ENCODE measurements around the gene IGSF3.
"Not testable (repeated sequence)": the region's sequence is repeated elsewhere in the genome, so short reads cannot be mapped to it uniquely, and the experiment has no call there.

IGSF3 gene

DNA sequence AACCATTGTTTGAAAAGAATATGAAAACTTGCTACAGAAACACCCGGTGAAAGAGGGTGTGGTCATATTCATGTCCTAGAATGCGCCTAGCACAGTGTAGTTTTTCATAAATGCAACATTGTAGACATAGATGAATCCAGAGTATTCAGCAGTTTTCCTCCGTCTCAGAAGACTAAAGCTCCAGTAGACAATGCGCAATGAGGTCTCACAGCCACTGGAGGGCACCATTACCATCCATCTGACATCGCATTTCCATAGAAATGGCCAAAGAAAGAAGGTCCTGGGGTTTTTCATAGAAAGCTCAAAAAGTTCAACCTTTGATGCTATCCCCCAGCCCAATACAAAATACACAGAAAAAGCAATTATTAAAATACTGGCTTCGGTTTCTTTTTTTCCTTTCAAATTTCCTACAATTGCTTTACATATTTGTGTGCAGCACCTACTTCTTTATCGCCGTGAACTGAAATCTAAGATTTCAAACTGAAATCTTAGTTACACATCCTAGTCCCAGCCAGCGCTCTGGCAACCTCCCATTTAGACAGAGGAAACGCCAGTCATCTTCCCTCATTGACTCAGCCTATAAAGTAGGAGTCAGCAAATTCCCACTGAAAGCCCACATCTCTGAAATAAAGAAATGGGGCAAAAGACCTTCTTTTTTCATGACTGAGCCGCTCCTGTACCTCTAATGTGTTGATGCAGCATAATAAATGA lies 92.8 kb downstream of the IGSF3 start:
- DNase-seq (ENCODE audit: low spot score) = peak; percentile 67

DNA sequence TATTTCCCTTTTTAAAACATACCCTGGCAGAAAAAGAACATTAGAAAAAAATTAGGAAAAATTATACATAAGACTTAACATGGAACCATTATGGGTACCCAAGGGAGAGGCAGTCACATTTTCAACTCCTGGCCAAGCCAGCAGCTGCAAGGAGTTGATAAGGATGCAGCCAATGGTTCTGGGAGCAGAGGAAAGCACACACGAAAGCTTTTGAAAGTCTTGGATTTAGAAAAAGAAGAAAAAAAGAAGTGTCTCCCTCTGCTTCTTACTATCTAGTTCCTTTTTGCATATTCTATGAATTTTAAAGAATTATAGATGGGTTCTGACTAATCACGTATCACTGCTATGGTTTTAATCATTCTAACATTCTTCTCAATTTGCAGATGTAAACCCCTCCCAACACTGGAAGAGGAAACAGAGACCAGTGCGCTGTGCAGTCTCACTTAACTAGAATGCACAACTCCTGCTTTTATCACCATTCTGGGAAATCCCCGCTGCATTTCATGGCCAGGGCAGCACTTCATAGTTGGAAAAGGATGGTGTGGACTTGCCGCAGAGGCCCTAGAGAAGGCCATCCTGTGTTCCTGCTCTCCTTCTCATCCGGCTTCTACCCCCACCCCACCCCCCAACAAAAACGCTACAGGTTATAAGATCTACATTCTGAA lies 94.0 kb downstream of the IGSF3 start:
- DNase-seq (ENCODE audit: low spot score) = no peak

DNA sequence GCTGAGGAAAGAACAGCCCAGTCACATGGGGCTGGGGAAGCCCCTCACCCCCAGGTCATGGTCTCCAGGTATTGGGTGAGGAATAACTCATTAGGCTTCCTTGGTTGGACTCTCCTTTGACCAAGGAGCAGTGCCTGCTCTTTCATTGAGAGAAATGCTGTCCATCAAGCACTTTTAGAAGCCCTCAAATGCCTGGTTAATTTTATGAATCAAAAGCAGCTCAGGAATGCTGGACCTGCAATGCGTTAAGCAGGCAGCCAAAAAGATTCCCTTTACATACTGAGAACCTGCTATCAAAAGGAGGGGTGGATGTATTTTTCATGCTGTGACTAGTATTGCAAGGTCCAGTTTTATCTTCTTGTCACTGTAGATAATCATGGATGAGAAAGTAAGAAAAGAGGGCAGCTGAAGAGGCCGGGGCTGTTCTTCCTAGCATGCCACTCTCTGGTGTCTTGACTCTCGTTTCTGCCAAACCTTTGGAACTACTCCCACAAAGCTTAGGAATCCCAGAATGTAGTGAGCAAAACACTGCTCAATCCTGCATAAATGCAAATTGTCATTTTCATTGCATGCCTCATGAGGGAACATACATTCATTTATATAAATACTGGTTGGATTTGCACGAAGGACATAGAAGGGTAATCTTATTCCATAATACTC lies 94.6 kb downstream of the IGSF3 start:
- DNase-seq (ENCODE audit: low spot score) = no peak

DNA sequence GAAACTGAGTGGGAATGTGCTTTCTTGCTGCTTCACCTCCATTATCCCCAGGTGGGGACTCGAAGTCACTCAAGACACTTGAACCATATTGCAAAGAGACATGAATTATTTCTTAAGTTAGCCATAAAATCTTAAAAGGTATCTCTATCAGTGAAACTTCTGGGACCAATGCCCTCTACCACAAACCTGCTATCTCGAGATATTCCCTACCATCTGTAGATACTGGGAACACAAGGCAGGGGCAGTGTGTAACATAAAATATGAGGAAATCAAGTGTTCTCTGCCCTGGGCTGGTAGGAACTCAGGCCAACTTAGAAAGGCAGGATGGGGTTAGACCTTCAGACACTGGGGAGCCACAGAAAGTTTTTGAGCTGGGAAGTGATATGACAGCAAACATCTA lies 95.4 kb downstream of the IGSF3 start:
- DNase-seq (ENCODE audit: low spot score) = no peak

DNA sequence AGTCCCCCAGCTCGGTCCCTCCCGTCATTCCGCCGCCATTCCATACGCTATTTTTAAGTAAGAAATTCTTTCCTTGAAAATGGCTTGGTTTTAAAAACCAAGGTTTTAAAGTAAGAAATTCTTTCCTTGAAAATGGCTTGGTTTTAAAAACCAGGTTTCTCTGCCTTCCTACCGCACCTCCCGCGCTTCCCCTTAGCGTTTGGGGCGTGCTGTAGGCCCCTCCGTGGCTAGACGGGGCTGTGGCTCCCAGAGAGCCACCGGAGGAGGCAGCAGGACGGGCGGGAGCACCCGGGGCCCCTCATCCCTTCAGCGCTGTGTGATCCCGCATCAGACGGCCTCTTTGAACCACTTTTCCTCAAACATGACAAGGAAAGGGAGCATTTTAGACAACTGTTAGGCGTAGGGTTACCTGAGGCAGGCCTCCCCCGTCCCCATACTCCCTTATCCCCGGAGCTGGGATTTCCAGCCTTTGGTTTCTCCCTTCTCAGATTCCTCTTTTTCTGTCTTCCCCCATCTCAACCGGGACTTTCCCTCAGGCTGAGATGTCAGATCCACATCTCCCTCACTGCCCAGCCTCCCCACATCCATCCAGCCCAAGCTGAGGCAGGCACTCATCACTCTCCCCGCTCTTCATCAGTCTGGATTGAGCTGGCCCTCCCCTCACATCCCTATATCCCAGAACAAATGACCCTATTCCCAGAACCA lies 96.2 kb downstream of the IGSF3 start:
- no peak for DNase-seq (ENCODE audit: low spot score)

DNA sequence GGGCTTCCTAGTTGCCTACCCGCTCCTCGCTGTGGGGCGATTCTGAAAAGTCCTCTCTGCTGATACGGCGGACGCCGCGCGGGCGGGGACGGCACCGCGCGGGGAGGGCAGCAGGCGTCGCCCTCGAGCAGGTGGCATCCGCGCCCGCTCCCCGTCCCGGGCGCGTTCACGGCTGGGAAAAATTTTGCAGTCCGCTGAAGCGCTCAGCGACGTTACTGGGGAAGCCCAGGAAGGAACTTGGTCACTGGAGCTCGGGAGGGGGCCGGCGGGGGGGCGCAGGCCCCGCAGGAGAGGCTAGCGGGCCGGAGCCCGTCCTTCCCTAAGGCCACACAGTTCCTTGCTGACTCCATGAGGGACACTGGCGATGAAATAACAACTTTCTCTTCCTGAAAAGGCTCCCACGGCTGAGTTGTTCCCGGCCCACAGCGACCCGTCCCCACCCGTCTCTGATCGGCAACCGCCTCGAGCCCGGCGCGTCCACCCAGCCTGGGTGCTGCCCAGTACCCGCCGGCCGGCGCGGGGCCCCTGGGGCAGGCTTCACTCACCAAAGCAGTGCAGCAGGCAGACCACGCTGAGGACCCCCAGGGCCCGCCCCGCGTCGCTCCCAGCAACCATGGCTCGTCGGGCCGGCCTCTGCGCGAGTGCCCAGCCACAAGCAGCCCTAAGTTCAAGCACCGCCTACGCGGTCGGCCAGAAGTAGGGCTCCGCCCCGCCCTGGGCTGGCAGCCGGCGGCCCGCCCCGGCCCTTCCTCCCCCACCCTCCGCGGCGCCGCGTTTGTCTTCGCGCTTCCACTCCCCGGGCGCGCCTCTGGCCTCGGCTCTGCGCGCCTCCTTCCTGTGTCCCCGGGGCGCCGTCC lies 96.9 kb downstream of the IGSF3 start, which contains the start of gene CD58:
TSS of gene CD58 (minus strand) at position 669 of the 857 bp plus-strand sequence. CDS start at position 615, 54 bp downstream.
- DNase-seq (ENCODE audit: low spot score) = peak; percentile 91

DNA sequence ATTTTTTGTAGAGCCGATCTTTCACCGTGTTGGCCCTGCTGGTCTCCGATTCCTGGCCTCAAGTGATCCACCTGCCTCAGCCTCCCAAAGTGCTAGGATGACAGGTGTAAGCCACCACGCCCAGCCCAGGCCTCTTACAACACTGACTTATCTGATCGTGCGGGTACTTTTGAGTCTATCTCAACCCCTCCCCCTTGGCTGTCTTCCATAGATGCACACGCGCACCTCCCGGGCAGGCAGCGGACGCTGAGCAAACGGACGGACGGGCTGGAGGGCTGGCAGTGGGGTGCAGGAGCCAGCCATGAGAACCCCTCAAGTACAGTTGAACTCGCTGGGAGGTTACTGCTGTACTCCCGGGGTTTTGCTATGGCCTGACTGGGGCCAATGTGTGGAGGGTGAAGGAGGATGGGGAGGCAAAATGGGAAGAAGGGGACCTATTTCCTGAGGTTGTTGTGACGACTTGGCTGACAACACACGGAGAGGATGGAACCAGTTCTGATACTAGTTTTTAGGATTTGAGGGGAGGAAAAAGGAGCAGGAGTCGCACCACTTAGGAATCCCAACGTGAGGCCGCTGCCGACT lies 97.7 kb downstream of the IGSF3 start:
- peak; percentile 40 for DNase-seq (ENCODE audit: low spot score)

DNA sequence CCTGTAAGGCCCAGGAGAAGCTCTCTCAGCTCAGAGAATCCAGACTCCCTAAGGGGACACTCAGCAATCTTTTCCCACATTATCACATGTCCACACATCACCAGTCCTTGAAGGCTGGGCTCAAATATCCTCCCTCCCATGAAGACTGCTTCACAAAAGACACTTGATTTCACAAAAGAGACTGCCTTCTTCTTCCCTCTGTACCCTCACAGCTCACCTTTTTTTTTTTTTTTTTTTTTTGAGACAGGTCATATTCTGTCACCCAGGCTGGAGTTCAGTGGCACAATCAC lies 98.2 kb downstream of the IGSF3 start:
- no peak for DNase-seq (ENCODE audit: low spot score)

DNA sequence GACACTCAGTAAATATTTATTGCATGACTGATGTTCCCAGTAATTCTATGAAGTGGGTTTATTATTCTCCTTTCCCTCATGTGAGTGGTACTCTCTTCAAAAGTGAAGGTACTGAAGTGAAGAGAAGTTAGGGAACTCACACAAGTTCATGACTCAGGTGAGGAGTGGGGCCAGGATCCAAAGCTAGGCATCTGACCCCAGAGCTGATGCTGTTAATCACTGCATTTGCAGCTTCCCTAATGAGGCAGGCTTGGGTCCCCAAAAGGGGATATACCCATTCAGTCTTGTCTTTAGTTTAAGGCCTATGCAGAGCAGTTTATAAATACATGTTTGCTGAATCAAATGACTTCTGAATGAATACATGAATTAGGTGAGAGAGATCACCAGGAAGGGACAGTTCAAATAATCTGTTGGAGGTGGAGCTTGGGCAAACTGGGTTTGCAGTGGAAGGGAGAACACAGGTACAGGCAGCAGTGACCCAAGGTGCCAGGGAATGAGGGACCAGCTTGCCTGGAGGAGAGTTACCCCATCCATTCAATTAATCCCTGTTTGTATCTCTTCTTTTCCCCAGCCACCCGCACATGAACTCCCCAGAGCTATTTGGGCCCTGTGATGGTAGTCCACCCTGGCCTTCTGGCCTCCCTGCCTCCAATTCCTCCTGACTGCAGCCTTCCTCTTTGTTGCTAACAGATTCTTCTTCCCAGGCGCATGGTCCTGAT lies 98.7 kb downstream of the IGSF3 start:
- DNase-seq (ENCODE audit: low spot score) = no peak

DNA sequence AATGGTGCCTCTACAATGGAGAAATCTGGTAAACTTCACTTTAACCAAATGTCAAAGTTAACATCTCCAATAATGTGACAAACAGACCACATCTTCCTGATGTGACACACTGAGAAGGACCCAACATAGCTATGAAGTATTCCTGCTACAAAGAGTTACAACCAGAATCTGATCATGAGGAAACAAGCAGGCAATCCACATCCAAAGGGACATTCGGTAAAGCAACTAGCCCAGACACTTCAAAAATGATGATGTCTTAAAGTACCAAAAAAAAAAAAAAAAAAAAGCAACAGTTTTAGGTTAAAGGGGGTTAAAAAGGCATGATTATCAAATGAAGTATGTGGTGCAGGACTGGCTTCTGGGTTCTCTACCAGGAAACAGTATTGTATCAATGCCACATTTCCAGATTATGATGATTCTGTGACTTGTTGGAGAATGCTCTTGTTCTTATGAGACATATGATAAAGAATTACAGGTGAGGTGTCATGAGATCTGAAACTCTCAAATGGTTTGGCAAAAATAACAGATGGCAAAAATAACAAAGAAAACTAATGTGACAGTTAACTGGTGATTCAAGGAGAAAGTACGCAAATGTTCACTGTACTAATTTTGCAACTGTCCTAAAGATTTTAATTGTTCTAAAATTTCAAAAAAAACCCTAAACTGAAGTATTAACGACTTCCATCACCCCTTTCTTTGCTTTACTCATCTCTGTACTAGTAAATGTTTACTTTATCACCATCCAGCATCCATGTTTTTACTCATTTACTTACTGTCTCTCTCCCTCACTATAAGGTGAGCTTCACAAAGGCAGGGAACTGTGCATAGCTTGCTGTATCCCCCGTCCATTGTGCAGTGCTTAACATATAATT lies 99.5 kb downstream of the IGSF3 start:
- DNase-seq (ENCODE audit: low spot score) = no peak

DNA sequence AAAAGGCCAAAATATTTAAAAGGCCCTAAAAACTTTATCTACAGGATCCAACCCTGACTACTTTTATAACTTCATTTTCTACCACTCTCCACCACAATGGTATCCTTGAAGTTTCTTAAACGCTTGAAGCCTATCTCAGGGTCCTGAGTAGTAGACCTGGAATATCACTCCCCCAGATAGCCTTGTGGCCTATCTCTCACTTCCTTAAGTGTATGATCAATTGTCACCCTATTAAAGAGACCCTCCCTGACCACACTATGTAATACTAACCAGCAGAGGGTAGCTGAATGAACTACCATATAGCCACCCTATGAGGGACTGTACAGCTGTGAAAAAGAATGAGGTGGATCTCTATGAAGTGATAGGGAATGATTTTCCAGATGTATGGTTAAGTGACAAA lies 102.3 kb downstream of the IGSF3 start:
- DNase-seq (ENCODE audit: low spot score) = no peak

DNA sequence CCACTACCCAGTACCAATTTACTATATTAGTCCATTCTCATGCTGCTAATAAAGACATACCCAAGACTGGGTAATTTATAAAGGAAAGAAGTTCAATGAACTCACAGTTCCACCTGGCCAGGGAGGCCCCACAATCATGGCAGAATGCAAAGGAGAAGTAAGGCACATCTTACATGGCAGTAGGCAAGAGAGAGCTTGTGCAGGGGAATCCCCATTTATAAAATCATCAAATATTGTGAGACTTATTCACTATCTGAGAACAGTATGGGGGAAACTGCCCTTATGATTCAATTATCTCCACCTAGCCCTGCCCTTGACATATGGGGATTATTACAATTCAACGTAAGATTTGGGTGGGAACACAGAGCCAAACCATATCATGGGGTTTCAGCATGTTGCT lies 103.1 kb downstream of the IGSF3 start:
- DNase-seq (ENCODE audit: low spot score) = no peak

DNA sequence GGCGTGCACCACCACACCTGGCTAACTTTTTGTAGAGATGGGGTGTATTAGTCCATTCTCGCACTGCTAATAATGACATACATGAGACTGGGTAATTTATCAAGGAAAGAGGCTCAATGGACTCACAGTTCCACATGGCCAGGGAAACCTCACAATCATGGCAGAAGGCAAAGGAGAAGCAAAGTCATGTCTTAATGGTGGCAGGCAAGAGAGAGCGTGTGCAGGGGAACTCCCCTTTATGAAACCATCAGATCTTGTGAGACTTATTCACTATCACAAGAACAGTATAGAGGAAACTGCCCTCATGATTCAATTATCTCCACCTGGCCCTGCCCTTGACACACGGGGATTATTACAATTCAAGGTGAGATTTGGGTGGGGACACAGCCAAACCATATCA lies 105.1 kb downstream of the IGSF3 start:
- not testable (repeated sequence) for DNase-seq (ENCODE audit: low spot score)

DNA sequence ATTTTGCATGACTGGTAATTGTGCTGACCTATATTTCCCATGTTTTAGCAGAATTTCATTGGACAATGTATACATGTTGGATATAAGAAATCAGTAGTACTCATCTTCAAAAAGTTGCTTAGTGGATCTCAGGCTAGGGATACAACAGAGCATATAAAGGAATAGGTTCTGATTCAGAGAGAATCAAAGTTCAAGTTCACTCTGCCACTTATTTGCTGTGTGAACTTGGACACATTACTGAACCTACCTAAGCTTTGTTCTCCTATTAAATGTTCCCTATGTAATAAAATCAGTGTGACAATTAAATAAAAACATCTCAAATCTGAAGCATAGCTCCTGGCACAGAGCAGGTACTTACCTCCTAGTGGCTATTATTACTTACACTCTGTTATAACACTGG lies 106.0 kb downstream of the IGSF3 start:
- no peak for DNase-seq (ENCODE audit: low spot score)

DNA sequence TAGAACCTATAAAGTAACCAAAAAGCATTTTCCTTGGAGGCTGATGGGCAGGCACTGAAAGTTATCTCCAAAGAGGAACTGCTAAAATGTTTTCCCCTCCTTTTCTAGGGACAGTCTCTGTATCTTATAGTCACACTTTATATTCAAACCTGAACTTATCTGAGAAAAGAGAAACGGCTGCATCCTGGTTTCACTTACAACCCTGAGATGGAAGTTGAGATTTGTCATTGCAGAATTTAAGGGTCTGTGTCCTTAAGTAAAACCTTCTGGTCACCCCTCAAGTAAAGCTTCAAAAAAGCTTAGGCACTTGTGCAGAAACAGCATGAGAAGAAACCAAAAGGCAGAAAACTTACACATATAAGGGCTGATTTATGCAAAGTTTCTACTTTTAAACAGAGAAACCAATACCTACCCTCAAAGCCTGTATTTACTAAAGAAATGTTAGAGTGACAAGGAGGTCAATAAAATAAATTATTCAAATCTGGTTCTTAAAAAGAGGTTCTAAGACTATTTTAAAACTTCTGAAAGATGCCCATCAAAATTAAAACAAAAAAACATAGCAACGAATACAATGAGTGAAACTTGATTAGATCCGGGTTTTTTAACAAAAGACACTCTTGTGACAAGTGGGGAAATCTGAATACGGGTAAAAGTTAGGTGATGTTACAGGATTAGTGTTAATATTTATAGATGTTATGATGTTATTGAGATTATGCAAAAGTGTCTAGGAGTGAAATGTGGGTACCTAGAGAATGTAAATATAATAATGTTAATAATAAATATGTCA lies 106.6 kb downstream of the IGSF3 start:
- no peak for DNase-seq (ENCODE audit: low spot score)

DNA sequence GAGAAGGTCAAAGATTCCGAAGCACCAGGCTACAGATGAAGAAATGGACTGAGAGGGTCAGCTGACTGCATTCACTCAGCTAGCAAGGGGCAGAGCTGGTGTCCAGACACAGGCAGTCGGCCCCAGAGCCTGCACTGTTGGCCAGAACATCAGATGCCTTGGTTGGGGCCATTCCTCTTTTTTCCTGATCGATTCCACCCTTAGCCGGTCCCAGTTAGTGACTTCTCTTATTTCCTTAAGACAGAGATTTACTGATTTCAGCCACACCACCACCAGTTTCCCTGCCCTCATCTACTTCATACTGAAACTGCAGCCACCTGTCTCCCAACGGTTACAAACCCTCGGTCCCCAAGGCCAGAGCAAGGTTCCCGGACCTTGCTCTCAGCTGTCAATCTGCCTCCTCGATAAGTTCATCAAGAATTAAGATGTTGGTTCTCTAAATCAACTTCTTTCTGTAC lies 108.2 kb downstream of the IGSF3 start:
- DNase-seq (ENCODE audit: low spot score) = no peak

DNA sequence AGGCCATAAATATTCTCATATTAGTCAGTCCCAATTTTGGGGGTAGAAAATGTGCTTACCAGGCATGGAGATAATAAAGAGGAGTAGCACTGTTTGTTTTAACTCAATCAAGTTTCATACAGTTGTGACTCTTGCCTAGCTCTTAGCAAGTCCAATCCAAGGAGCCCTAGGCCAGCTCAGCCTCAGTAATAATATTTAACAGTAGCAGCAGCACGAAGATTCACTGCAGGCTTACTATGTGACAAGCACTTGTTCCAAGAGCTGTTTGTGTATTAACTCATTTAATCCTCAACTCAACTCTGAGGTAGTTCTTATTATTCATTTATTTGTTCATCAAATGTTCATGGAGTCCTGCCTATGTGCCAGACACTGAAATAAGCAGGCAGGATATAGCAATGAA lies 109.0 kb downstream of the IGSF3 start:
- no peak for DNase-seq (ENCODE audit: low spot score)

DNA sequence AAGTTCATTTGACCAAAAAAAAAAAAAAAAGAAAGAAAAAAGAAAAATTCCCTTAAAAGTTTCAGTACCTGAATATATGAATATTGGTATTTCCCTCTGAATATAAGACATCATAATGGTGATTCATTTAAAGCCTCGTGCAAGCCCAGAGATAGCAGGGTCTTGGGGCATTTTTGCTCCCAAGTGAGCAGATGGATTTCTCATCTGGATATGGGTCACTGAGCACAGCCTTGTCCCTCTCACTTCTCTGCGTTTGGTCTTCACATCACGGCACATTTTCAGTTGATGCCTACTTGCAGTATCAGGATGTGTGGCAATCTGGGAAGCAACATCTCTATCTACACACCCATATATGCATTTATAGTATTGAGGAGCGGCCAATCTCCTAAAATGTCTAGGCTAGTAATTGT lies 109.4 kb downstream of the IGSF3 start:
- DNase-seq (ENCODE audit: low spot score) = no peak

DNA sequence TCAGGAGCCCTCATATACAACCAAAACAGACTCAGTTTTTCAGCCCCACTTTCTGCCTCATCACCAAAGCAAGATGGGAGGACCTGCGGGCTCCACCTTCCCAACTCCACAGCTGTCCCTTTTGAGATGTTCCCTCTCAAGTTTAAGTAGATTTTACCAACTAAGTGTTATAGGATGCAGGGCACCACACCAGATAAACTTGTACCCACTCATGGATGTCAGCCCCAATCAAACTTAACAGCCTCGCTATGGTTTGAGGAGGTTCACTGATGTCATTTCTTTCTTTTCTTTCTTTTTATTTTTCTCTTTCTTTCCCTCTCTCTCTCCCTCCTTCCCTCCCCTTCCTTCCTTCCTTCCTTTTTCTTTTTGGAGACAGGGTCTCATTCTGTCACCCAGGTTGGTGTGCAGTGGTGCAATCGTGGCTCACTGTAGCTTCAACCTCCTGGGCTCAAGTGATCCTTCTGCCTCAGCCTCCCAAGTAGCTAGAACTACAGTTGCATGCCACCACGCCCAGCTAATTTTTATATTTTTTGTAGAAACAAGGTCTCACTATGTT lies 110.1 kb downstream of the IGSF3 start:
- DNase-seq (ENCODE audit: low spot score) = no peak

Measured in LoVo (cell line).